ENCODE measurements around the gene MS4A8.
A peak's percentile ranks its signal among the peaks of the same experiment; 100 is the strongest.

Gene MS4A8

GRCh38 chr11:60743058-60743457, 43.6 kb downstream of the MS4A8 start (continued):
- TF ChIP-seq ZNF18 (tag by site-specific recombination; IDR thresholded peaks at IDR 0.05) (no peak), ZNF624 (tag by site-specific recombination; IDR thresholded peaks at IDR 0.05) (no peak), SCRT1 (tag by site-specific recombination; IDR thresholded peaks at IDR 0.05; ENCODE audit: borderline replicate concordance) (no peak), ZNF416 (tag by site-specific recombination; IDR thresholded peaks at IDR 0.05) (no peak), ZNF394 (tag by site-specific recombination; IDR thresholded peaks at IDR 0.05; ENCODE audit: borderline replicate concordance) (no peak)
- TF ChIP-seq, protein P1, sequence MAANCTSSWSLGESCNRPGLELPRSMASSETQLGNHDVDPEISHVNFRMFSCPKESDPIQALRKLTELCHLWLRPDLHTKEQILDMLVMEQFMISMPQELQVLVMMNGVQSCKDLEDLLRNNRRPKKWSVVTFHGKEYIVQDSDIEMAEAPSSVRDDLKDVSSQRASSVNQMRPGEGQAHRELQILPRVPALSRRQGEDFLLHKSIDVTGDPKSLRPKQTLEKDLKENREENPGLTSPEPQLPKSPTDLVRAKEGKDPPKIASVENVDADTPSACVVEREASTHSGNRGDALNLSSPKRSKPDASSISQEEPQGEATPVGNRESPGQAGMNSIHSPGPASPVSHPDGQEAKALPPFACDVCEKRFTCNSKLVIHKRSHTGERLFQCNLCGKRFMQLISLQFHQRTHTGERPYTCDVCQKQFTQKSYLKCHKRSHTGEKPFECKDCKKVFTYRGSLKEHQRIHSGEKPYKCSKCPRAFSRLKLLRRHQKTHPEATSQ (tag by site-specific recombination; IDR thresholded peaks at IDR 0.05), result no peak

DNA sequence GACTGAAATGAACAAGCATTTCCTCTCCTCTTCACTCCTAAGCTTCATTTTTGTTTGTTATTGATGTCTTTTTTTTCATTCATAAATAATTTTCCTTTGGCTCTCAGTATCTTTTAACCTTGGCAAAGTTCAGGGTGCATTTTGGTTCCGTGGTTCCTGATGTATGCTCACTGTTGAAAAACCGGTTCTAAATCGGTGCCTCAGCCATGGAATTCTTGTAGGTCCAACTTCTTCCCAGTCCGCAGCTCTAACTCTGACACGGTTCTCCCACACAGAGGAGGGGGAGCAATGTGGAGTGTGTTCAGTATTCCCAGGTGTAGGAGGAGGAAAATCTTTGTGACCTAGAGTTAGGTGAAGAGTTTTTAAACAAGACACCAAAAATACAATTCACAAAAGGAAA, 44.7 kb downstream of the MS4A8 start:
- Histone ChIP-seq H3K4me1 (ENCODE audit: control insufficient read depth, insufficient read depth, low read length) (no peaks in the 10 kb centered on the region), H3K36me3 (ENCODE audit: control insufficient read depth in 2 of 2, insufficient read depth in 1 of 2, low read length in 2 of 2) (no peaks in the 10 kb centered on the region), H3K27ac (ENCODE audit: extremely low read depth, low read depth, low read length) (no peak overlapping the region), H3K4me3 (ENCODE audit: low read depth, low read length) (no peak overlapping the region), H3K9me3 (ENCODE audit: control insufficient read depth, insufficient read depth, low read depth, low read length) (no peaks in the 10 kb centered on the region)
- TF ChIP-seq ZNF521 (tag by site-specific recombination; IDR thresholded peaks at IDR 0.05) (no peak), ZNF548 (tag by site-specific recombination; IDR thresholded peaks at IDR 0.05) (no peak), ZNF37A (tag by site-specific recombination; IDR thresholded peaks at IDR 0.05) (no peak), ZNF654 (tag by site-specific recombination; IDR thresholded peaks at IDR 0.05; ENCODE audit: low read depth) (no peak), ATF2 (tag by site-specific recombination; IDR thresholded peaks at IDR 0.05; ENCODE audit: low read depth) (no peak), SCRT2 (tag by site-specific recombination; IDR thresholded peaks at IDR 0.05) (no peak), ZIC2 (tag by site-specific recombination; IDR thresholded peaks at IDR 0.05) (no peak), ZNF335 (tag by site-specific recombination; conservative IDR thresholded peaks at IDR 0.05) (no peak)
- ChIA-PET POLR2A (no interaction called here), CTCF (interaction anchor here (1.1 to 1.3 kb wide), 2 partner anchors 43 to 381 kb away, joined by 3 to 4 read pairs; no protein-coding TSS in a partner anchor)

GRCh38 chr11:60747359-60747873, 48.0 kb downstream of the MS4A8 start:
- ChIA-PET CTCF (no interaction called here), POLR2A (no interaction called here)

More at GRCh38 chr11:60747359-60747873, 48.0 kb downstream of the MS4A8 start:
- Histone ChIP-seq H3K36me3 (ENCODE audit: control insufficient read depth in 2 of 2, insufficient read depth in 1 of 2, low read length in 2 of 2) (no peaks in the 10 kb centered on the region), H3K4me1 (ENCODE audit: control insufficient read depth, insufficient read depth, low read length) (no peaks in the 10 kb centered on the region), H3K9me3 (ENCODE audit: control insufficient read depth, insufficient read depth, low read depth, low read length) (no peaks in the 10 kb centered on the region), H3K27ac (ENCODE audit: extremely low read depth, low read depth, low read length) (no peak overlapping the region), H3K4me3 (ENCODE audit: low read depth, low read length) (no peak overlapping the region)
- TF ChIP-seq ZSCAN4 (tag by site-specific recombination; IDR thresholded peaks at IDR 0.05), result peak; percentile 69
- TF ChIP-seq ZNF157 (tag by site-specific recombination; IDR thresholded peaks at IDR 0.05), result no peak
- no peak for TF ChIP-seq ZBTB1 (tag by site-specific recombination; IDR thresholded peaks at IDR 0.05)
- TF ChIP-seq SP3 (tag by site-specific recombination; IDR thresholded peaks at IDR 0.05), result no peak
- TF ChIP-seq, protein P2, sequence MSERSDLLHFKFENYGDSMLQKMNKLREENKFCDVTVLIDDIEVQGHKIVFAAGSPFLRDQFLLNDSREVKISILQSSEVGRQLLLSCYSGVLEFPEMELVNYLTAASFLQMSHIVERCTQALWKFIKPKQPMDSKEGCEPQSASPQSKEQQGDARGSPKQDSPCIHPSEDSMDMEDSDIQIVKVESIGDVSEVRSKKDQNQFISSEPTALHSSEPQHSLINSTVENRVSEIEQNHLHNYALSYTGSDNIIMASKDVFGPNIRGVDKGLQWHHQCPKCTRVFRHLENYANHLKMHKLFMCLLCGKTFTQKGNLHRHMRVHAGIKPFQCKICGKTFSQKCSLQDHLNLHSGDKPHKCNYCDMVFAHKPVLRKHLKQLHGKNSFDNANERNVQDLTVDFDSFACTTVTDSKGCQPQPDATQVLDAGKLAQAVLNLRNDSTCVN (tag by site-specific recombination; optimal IDR thresholded peaks at IDR 0.05), result no peak

Measured in HEK293 (cell line).